Keratinocyte (primary cell): ENCODE results near the gene ALPP. TPM values are rescaled to one million over a fixed set of nuclear protein-coding genes. Genes with fewer than 3 reads are reported as not detected.

Experiments used
- DNase-seq: peaks from one replicate; pipeline ENCODE4 v3.0.0-alpha.2; 2011; ENCODE audit warnings: low read depth, missing footprints, low spot score
- FAIRE-seq: peaks from 2 replicates; lab custom pipeline; 2011; peaks lifted over from hg19 to GRCh38; lab: Jason Lieb, UNC
- H2AFZ ChIP-seq: 2 replicates; pipeline ENCODE4 v1.6.0; 2012; ENCODE audit warnings: low read length, control low read depth, inconsistent platforms; ENCODE audit not compliant: control insufficient read depth
- H3K27ac ChIP-seq: 2 replicates; pipeline ENCODE4 v1.5.1; 2011; ENCODE audit warnings: low read length; ENCODE audit not compliant: control insufficient read depth, insufficient read depth
- H3K27me3 ChIP-seq: 3 replicates; pipeline ENCODE4 v1.6.0; 2011; ENCODE audit warnings: low read length; ENCODE audit not compliant: control insufficient read depth, insufficient read depth; ENCODE audit errors: extremely low read depth
- H3K36me3 ChIP-seq, 2 experiments: 2 replicates in 1 of 2; 3 replicates in 1 of 2; pipeline ENCODE4 v1.5.1; 2011; ENCODE audit warnings: low read length in 2 of 2, mild to moderate bottlenecking in 1 of 2; ENCODE audit not compliant: control insufficient read depth in 2 of 2, insufficient read depth in 2 of 2; ENCODE audit errors: extremely low read depth in 1 of 2
- H3K4me1 ChIP-seq: 3 replicates; pipeline ENCODE4 v1.5.1; 2011; ENCODE audit warnings: low read length; ENCODE audit not compliant: control insufficient read depth, insufficient read depth; ENCODE audit errors: extremely low read depth
- H3K4me2 ChIP-seq: 3 replicates; pipeline ENCODE4 v1.6.0; 2011; ENCODE audit warnings: low read depth, low read length; ENCODE audit not compliant: control insufficient read depth, insufficient read depth; ENCODE audit errors: extremely low read depth
- H3K4me3 ChIP-seq, 3 experiments: fragments of 200-600 bp in 1 of 3; sonication (generic) in 1 of 3; 2 replicates in 2 of 3; 3 replicates in 1 of 3; pipeline ENCODE4 v1.5.1; 2011 to 2016; ENCODE audit warnings: low read length in 3 of 3, mild to moderate bottlenecking in 3 of 3, control low read depth in 2 of 3, inconsistent platforms in 1 of 3, low read depth in 1 of 3, mixed read lengths in 1 of 3, mixed run types in 1 of 3, moderate library complexity in 1 of 3; ENCODE audit not compliant: control insufficient read depth in 2 of 3, insufficient read depth in 2 of 3; ENCODE audit errors: extremely low read depth in 1 of 3
- H3K79me2 ChIP-seq: 2 replicates; pipeline ENCODE4 v1.6.0; 2012; ENCODE audit warnings: low read length; ENCODE audit not compliant: control insufficient read depth, insufficient read depth
- H3K9ac ChIP-seq: 3 replicates; pipeline ENCODE4 v1.6.0; 2011; ENCODE audit warnings: low read length; ENCODE audit not compliant: control insufficient read depth, insufficient read depth; ENCODE audit errors: extremely low read depth
- H3K9me1 ChIP-seq: 3 replicates; pipeline ENCODE4 v1.6.0; 2011; ENCODE audit warnings: low read length; ENCODE audit not compliant: control insufficient read depth, insufficient read depth; ENCODE audit errors: extremely low read depth
- H3K9me3 ChIP-seq: 2 replicates; pipeline ENCODE4 v1.5.1; 2012; ENCODE audit warnings: low read depth, low read length; ENCODE audit not compliant: control insufficient read depth
- H4K20me1 ChIP-seq: 3 replicates; pipeline ENCODE4 v1.6.0; 2011; ENCODE audit warnings: low read length; ENCODE audit not compliant: control insufficient read depth, insufficient read depth; ENCODE audit errors: extremely low read depth
- EZH2 ChIP-seq: IDR thresholded peaks from one replicate; pipeline ENCODE4 v1.6.1; 2012; ENCODE audit warnings: inconsistent platforms, mild to moderate bottlenecking, low read length, moderate library complexity
- dilution Hi-C: fragments of 300-500 bp; cut with MboI; formaldehyde crosslinking; loops from one replicate; pipeline ENCODE4 v1.7.0; 2020; ENCODE audit warnings: low sequenced_read_pairs; ENCODE audit not compliant: extremely low pct_ligation_motif_present
- polyA plus RNA-seq, 5 experiments: library from polyadenylated mRNA; depleted of rRNA in 3 of 5; stranded (reverse) in 3 of 5; stranded (forward) in 1 of 5; unstranded in 1 of 5; fragments of >200 nt; gene quantifications; 1 replicate in 1 of 5; 2 replicates in 3 of 5; 3 replicates in 1 of 5; pipeline versions ENCODE4 v1.2.1 to v1.2.3, GENCODE V29; 2011 to 2012; ENCODE audit warnings: missing spikeins in 2 of 5, low read depth in 1 of 5, low replicate concordance in 1 of 5
- TF ChIP-seq, protein P1 (sequence below), 3 experiments: IDR thresholded peaks in 1 of 3; conservative IDR thresholded peaks in 1 of 3; optimal IDR thresholded peaks in 1 of 3; 2 replicates in 2 of 3; 3 replicates in 1 of 3; pipeline versions ENCODE3 to v1.5.1; 2011; ENCODE audit warnings: low read length in 3 of 3, mild to moderate bottlenecking in 3 of 3, moderate library complexity in 2 of 3, control low read depth in 1 of 3, inconsistent platforms in 1 of 3; ENCODE audit not compliant: insufficient read depth in 2 of 3; ENCODE audit errors: extremely low read depth in 1 of 3

The ALPP gene
- polyA plus RNA-seq, 1 donor (not counting 4 experiments of a cell fraction or from before 2014, with no cell fraction given), result not detected

DNA sequence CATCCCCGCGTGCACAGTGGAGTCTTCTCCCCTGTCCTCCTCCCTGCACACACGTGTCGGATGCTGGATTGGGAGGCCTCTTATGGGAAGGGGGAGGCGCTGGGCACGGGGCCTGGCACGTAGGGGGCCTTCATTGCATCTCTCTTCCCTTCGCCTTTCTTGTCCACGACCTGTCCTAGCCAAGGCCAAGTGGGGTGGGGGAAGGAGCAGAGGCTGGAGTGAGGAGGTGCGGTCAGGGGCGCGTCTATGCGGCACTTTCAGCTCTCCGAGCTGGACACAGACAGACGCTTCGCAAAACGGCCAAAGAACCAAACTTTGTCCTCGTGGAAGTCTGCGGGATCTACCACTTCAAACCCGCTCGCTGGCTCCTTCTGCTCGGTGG, 41.5 kb downstream of the ALPP start:
- dilution Hi-C loops, result no loop called here
- Histone ChIP-seq H3K4me3 (no peak overlapping the region), H3K79me2 (no peaks in the 10 kb centered on the region), H3K9ac (no peak overlapping the region), H3K4me2 (peak overlapping the region; percentile 64), H4K20me1 (peaks cover 2% of the 10 kb centered on the region), H3K36me3 (no peaks in the 10 kb centered on the region), H3K27me3 (peaks cover 61% of the 10 kb centered on the region), H3K27ac (no peak overlapping the region), H3K9me1 (no peaks in the 10 kb centered on the region), H3K9me3 (peaks cover 2% of the 10 kb centered on the region), H3K4me1 (peaks cover 9% of the 10 kb centered on the region), H2AFZ (no peak overlapping the region)
- no peak for DNase-seq
- TF ChIP-seq EZH2, result no peak
- TF ChIP-seq, protein P1, sequence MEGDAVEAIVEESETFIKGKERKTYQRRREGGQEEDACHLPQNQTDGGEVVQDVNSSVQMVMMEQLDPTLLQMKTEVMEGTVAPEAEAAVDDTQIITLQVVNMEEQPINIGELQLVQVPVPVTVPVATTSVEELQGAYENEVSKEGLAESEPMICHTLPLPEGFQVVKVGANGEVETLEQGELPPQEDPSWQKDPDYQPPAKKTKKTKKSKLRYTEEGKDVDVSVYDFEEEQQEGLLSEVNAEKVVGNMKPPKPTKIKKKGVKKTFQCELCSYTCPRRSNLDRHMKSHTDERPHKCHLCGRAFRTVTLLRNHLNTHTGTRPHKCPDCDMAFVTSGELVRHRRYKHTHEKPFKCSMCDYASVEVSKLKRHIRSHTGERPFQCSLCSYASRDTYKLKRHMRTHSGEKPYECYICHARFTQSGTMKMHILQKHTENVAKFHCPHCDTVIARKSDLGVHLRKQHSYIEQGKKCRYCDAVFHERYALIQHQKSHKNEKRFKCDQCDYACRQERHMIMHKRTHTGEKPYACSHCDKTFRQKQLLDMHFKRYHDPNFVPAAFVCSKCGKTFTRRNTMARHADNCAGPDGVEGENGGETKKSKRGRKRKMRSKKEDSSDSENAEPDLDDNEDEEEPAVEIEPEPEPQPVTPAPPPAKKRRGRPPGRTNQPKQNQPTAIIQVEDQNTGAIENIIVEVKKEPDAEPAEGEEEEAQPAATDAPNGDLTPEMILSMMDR (optimal IDR thresholded peaks at IDR 0.05 in 1 of 3, IDR thresholded peaks at IDR 0.05 in 1 of 3, conservative IDR thresholded peaks at IDR 0.05 in 1 of 3; ENCODE audit: extremely low read depth in 1 of 3, insufficient read depth in 2 of 3, low read length in 3 of 3), result no peak
- no peak for FAIRE-seq

DNA sequence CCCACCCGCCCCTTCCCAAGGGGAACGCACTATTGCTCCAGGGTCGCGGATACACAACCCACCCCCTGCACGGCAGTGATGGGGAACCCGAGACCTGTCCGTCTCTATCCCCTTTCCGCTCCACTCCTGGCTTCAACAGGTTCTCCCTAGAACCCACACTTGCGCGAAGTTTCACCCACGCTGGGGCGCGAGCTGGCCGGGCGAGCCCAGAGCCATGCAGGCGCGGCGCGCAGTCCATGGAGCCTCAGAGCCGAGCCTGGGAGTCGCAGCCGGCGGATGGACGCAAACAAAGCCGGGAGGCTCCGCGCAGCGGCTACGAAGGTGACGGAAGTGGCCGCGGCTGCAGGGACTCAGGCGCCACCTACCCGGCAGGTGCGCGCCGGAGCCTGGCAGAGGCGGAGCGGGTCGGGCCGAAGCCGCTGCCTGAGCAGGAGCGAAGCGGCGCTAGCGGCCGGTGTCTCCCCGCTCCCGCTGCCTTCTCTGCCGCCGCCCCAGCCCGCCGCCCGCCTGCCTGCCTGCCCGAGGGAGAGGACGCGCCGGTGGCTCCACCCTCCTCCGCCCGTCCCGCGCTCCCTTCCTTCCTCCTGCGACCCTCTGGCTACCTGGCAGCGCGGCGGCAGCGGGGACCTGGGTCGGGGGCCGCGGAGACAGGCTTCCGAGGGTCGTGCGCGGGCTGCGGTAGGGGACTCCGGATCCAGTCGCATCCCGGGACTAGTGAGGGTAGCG, 42.1 kb downstream of the ALPP start:
- Histone ChIP-seq H3K27ac (no peak overlapping the region), H3K4me1 (peaks cover 9% of the 10 kb centered on the region), H4K20me1 (peaks cover 2% of the 10 kb centered on the region), H3K4me3 (peak overlapping the region; percentile 13 to 19 (median 14)), H3K9me1 (no peaks in the 10 kb centered on the region), H2AFZ (no peak overlapping the region), H3K36me3 (no peaks in the 10 kb centered on the region), H3K9ac (no peak overlapping the region), H3K9me3 (peaks cover 2% of the 10 kb centered on the region), H3K79me2 (no peaks in the 10 kb centered on the region), H3K27me3 (peaks cover 55% of the 10 kb centered on the region), H3K4me2 (peak overlapping the region; percentile 64)
- DNase-seq, result no peak
- no peak for FAIRE-seq
- dilution Hi-C loops, result no loop called here
- TF ChIP-seq EZH2, result peak; percentile 94
- TF ChIP-seq, protein P1 (optimal IDR thresholded peaks at IDR 0.05 in 1 of 3, IDR thresholded peaks at IDR 0.05 in 1 of 3, conservative IDR thresholded peaks at IDR 0.05 in 1 of 3; ENCODE audit: extremely low read depth in 1 of 3, insufficient read depth in 2 of 3, low read length in 3 of 3), result peak in 1 of 3 experiments; percentile 12
